Activated CD4-positive, alpha-beta T cell treated with anti-CD3 and anti-CD28 coated beads, Interleukin-2, amount 10 ng/mL, durations not matched to agents 7 days and 5 days (primary cell): Measurements from ENCODE around the gene UGT2B17. TPM values are rescaled to one million over a fixed set of nuclear protein-coding genes. Genes with fewer than 3 reads are reported as not detected.

ENCODE experiments used
- CTCF ChIA-PET: fragments of 350-600 bp; sonication (Branson Sonifier 250); formaldehyde crosslinking; loops from one replicate; lab custom pipeline; 2021; ENCODE audit warnings: antibody characterized with exemption; lab: Charles Lee
- POLR2A ChIA-PET: fragments of 350-600 bp; sonication (Branson Sonifier 250); formaldehyde crosslinking; loops from one replicate; lab custom pipeline; 2021; ENCODE audit warnings: antibody characterized with exemption; lab: Charles Lee
- DNase-seq: peaks from one replicate; pipeline ENCODE4 v3.0.0-alpha.2; 2020
- H3K27ac Mint-ChIP-seq: one replicate; pipeline ENCODE4 v1.8.0; 2021; ENCODE audit warnings: mild to moderate bottlenecking, moderate library complexity, mixed read lengths
- H3K27me3 Mint-ChIP-seq: one replicate; pipeline ENCODE4 v1.8.0; 2021; ENCODE audit warnings: mixed read lengths
- H3K36me3 Mint-ChIP-seq: one replicate; pipeline ENCODE4 v1.8.0; 2021; ENCODE audit warnings: low read depth, mixed read lengths
- H3K4me1 Mint-ChIP-seq: one replicate; pipeline ENCODE4 v1.8.0; 2021; ENCODE audit warnings: mixed read lengths
- H3K4me3 Mint-ChIP-seq: one replicate; pipeline ENCODE4 v1.8.0; 2021; ENCODE audit warnings: mild to moderate bottlenecking, moderate library complexity, mixed read lengths
- H3K9me3 Mint-ChIP-seq: one replicate; pipeline ENCODE4 v1.8.0; 2021; ENCODE audit warnings: mixed read lengths
- total RNA-seq, 2 experiments: library from RNA; stranded (reverse); gene quantifications; one replicate each; pipeline ENCODE4 v1.2.3, GENCODE V29; 2021

The UGT2B17 gene
- total RNA-seq, 2 experiments from 2014 or later: not detected

- CTCF ChIA-PET: no interaction called here
- POLR2A ChIA-PET: no interaction called here
- H3K27ac Mint-ChIP-seq: no peak overlapping the region
Measured at GRCh38 chr4:68494688-68495087, 81.4 kb downstream of the UGT2B17 start.

GRCh38 chr4:68490826-68491457 lies 85.2 kb downstream of the UGT2B17 start:
- Mint-ChIP-seq H3K4me3 (no peak overlapping the region), H3K27me3 (peaks cover 2% of the 10 kb centered on the region), H3K9me3 (no peaks in the 10 kb centered on the region), H3K4me1 (peaks cover 3% of the 10 kb centered on the region), H3K36me3 (no peaks in the 10 kb centered on the region), H3K27ac (no peak overlapping the region)
- CTCF ChIA-PET: interaction anchor here (0.7 kb wide), 1 partner anchor 11 kb away, joined by 3 read pairs; no protein-coding TSS in a partner anchor
- no peak for DNase-seq
- POLR2A ChIA-PET: no interaction called here

More at GRCh38 chr4:68494688-68495087, 81.4 kb downstream of the UGT2B17 start:
- Mint-ChIP-seq H3K36me3 (no peaks in the 10 kb centered on the region), H3K27me3 (peaks cover 2% of the 10 kb centered on the region), H3K4me1 (peaks cover 5% of the 10 kb centered on the region), H3K4me3 (no peak overlapping the region), H3K9me3 (no peaks in the 10 kb centered on the region)
- DNase-seq: no peak

DNA sequence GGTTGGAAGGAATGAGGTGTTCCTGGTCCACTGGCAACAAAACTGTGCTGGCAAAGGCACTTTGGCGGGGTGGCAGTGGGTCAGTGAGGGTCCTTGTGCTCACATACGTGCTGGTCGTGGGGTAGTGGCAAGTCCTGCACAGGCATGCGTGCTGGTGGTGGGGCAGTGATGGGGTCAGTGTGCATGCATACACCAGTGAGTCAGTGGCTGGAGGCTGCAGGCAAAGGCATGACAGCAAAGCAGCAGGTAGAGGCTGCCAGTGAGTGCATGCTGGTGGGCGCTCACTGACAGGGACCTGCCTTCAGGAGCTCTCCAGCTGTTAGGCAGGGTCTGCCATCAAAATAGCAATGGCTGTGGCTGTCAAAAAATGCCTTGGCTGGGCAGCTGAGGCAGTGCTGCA lies 86.8 kb downstream of the UGT2B17 start:
- H3K27me3 Mint-ChIP-seq: peaks cover under 1% of the 10 kb centered on the region
- H3K27ac Mint-ChIP-seq: no peak overlapping the region
- no peak for DNase-seq
- ChIA-PET POLR2A (no interaction called here), CTCF (interaction anchor here (0.9 kb wide), 1 partner anchor 9 kb away, joined by 3 read pairs; no protein-coding TSS in a partner anchor)
- H3K4me3 Mint-ChIP-seq: no peak overlapping the region
- no peaks in the 10 kb centered on the region for H3K36me3 Mint-ChIP-seq
- peaks cover 2% of the 10 kb centered on the region for H3K4me1 Mint-ChIP-seq
- H3K9me3 Mint-ChIP-seq: no peaks in the 10 kb centered on the region

Other genes with a start within 250 kb of the UGT2B17 start
- 10 to 100 TPM; 88.7 to 90.3 TPM for gene YTHDC1, start 226.2 kb downstream of the UGT2B17 start, total RNA-seq
- not detected for gene TMPRSS11E, start 128.9 kb downstream of the UGT2B17 start, total RNA-seq
- gene UGT2B15, start 94.3 kb upstream of the UGT2B17 start, total RNA-seq: not detected
- not detected for gene UGT2B10, start 239.7 kb upstream of the UGT2B17 start, total RNA-seq